NCI-H187 (cell line): Measurements from ENCODE around the gene ZFHX3.

ENCODE experiments used
- DNase-seq, 2 experiments: peaks; one replicate each; lab custom pipeline; 2025; lab: John Stamatoyannopoulos, UW

Gene ZFHX3

DNA sequence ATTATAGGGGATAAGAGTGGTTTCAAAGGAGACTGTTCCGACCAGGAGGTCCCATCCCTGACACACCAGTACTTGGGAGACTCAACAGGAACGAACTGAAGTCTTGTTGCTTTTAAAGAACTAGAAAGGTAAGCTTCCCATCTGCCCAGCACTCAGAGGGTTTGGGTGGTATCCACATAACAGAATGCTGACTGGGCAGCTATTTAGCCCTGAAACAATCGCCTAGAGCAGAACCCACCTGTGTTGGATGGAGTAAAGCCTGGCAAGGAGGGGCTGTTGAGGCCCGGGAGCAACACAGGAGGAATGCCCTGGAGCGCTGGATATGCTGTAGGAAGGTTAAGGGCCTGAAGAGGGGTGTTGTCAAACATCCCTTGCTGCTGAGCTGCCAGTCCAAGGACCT lies 254.9 kb downstream of the ZFHX3 start:
- no peak for DNase-seq

DNA sequence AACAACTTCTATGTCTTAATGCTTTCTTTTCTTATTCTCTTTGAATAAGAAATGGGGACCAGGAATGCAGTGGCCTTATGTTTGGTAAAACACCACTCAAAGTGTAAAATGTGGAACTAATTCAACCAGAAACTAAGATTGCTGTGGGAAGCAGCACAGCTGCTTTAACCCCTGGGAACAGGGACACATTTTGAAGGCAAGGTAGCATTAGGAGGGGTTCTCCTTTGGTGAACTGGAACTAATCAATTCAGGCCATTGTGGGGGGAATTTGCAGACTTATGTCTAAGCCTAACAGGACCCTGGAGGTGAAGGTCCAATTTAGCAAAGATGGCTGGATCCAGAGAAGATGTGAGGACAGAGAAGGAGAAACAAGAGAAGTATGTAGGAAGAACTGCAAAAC lies 256.1 kb downstream of the ZFHX3 start:
- DNase-seq, result no peak

- DNase-seq, result no peak
These were observed 258.0 kb downstream of the ZFHX3 start for GRCh38 chr16:72789921-72790320.

GRCh38 chr16:72789465-72789864 lies 258.5 kb downstream of the ZFHX3 start:
- DNase-seq, result no peak

DNA sequence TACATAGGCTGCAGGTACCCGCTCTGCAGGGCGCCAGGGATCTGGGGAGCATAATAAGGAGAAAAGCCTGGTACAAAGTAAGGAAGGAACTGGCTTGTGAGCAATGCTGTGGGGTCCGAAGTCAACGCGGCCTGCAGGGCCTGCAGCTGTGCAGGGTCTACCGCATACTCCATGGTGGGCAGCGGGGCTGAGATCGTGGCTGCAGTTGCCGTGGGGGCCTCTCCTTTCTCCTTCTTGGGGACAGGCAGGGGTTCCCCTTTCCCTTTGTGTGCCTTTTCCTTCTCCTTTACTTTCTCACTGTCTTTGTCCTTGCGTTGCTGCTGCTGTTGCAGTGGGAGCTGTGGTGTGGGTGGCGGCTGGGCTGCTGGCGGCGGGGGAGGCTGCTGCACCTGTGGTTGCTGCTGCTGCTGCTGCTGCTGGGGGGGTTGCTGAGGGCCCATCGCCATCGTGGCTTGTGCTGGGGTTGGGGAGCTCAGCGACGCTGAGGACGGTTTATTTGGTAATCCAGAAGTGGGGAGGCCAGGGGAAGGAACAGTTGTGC lies 259.6 kb downstream of the ZFHX3 start:
- DNase-seq, result no peak

DNA sequence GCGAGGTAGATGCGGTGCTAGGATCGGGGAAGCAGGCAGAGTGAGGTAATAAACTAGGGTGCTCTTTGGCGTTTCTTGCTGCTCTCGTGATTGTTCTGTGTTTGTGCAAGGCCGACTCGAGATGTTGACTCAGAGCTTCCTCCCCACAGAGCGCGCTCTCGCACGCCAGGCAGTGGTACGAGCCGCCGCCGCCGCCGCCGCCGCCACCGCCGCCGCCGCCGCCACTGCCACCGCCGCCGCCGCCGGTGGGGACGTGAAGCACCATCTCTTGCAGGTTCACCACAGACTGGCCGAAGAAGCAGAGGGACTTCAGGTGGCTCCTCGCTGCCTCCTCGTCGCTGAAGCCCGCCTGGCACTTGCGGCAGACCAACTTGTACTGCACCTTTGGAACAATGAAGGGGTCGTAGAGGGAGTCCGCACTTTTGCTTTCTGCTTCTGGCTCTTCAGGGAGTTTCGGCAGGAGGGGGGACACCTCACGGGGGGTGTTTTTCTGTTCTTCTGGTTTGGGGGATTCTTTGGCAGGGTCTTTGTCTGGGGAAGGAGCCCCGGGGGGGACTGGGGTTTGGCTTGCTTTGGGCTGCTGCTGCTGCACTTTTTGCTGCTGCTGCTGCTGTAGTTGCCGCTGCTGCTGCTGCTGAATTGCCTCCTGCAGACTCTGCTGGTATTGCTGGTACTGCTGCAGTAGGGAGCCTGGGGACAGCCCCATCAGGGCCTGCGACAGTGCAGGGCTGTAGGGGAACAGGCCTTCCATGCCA lies 260.2 kb downstream of the ZFHX3 start:
- no peak for DNase-seq

DNA sequence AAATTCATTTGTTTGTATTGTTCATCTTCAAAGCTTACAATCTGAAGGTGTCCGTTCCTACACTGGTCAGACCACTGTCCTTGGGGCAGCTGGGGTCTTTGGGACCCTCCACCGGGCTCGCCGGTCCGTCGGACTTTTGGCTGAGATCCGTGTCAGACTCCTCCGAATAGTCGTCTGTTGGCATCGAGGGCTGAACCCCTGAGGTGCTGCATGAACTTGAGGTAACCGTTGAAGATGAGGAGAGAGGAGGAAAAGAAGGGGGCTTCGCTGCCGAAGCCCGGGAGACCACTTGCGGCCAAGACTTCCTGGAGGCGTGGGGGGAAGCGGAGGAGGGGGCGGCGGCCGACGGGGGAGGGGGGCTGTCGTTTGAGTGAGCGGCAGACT lies 260.8 kb downstream of the ZFHX3 start:
- DNase-seq, result no peak

GRCh38 chr16:72786606-72787005 lies 261.3 kb downstream of the ZFHX3 start:
- DNase-seq, result no peak

DNA sequence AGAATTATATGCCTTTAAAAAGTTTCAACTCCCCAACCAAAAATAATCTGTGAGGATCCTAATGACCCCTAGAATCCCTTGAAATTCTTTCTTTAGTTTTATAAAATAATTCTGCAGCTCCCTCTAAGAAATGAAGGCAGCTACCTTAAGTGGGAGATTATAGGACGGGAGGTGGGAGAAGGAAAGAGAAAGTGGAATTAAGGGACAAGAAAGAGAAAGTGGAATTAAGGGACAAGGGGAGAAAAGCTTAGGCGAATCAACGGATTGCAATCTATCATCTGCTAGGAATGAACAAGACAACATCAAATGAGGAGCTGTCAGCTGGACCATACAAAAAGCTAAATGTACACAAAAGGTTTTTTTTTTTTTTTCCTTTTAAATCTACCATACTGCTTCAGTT lies 262.0 kb downstream of the ZFHX3 start:
- DNase-seq, result no peak

DNA sequence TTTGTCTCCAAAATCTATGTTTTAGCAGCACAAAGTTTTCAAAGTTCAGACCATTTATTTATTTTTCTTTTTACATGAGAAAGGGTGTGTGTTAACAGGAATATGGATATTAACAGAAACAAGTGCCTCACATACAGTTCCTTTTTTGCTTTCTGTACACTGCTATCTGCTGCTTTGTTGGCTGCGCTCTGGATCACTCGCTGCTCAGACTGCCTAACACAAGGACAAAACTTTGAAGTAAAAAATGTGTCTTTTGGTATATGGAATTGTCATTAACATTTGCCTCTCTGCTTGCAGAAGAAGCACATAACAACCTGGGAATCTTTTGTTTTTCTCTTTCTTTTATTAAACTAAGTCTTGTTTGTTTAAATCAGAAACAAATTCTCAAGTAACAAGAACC lies 262.8 kb downstream of the ZFHX3 start:
- no peak for DNase-seq

GRCh38 chr16:72783716-72784318 lies 264.1 kb downstream of the ZFHX3 start:
- DNase-seq, result no peak

DNA sequence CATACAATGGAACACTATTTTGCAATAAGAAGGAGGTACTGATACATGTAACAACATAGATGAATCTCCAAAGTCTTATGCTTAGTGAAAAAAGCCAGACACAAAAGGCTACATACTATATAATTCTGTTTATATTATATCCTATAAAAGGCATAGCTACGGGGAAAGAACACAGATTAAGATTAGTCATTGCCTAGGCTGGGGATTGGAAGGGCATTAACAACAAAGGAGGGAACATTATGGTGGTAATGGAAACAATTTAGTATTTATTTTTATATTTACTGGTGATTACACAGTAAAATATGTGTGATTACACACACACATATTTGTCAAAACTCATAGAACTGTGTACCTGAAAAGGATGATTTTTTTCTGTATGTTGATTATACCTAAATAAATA lies 278.1 kb downstream of the ZFHX3 start:
- DNase-seq, result no peak

DNA sequence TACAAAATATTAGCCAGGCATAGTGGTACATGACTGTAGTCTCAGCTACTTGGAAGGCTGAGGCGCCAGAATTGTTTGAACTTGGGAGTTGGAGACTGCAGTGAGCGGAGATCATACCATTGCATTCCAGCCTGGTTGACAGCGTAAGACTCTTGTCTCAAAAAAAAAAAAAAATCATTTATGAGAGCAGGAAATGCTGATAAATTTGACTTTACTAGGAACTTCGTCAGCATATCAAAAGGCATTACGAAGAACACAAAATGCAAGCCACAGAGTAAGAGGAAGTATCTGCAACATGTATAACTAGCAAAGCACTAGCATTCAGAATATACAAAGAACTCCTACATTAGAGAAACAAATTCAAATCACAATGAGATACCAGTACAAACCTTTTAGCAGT lies 279.3 kb downstream of the ZFHX3 start:
- DNase-seq, result no peak

GRCh38 chr16:72766506-72766905 lies 281.4 kb downstream of the ZFHX3 start:
- DNase-seq, result no peak

GRCh38 chr16:72764015-72764654 lies 283.8 kb downstream of the ZFHX3 start:
- no peak for DNase-seq

- DNase-seq, result no peak
These were observed 287.3 kb downstream of the ZFHX3 start for GRCh38 chr16:72760581-72760980.

- no peak for DNase-seq
These were observed 294.0 kb downstream of the ZFHX3 start for GRCh38 chr16:72753881-72754280.

DNA sequence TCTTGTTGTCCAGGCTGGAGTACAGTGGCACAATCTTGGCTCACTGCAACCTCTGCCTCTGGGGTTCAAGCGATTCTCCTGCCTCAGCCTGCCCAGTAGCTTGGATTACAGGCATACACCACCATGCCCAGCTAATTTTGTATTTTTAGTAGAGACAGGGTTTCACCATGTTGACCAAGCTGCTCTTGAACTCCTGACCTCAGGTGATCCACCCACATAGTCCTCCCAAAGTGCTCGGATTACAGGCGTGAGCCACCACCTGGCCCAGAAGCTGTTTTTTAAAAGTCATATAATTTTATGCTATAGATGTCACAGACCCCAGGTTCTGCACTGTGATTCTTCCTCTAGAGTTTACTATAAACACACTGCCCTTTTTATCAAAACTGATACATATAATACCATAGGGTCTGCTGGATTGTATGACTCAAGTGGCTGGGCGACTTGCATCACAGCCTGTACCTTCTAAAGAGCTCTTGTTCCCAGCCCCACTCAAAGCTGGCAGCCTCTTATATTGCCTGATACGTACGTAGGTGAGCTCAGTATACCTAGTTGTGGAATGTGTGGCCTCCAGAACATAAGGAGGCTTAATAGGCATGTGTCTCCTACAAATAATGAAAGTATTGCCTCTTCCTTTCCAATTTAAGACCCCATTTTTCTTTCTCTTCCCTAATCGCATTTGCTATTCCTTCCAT lies 295.8 kb downstream of the ZFHX3 start:
- no peak for DNase-seq

- DNase-seq, result no peak
These were observed 296.9 kb downstream of the ZFHX3 start for GRCh38 chr16:72751076-72751475.

DNA sequence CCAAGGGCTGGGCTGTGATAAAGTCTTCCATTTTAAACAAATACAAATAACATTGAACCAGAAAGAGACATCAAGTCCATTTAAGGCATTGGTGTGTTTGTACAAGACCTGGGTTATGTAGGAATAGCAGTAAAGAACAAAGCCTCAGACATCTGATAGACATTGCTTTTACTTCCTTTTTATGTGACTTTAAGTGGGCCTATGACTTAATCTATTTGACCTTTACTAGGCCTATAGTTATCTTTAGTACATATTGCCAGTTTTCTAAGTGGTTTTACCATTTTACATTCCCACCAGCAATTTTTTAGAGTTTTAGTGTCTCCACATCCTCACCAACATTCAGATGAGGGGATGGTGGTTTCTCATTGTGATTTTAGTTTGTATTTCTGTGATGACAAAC lies 298.8 kb downstream of the ZFHX3 start:
- DNase-seq, result no peak

GRCh38 chr16:72744076-72744793 lies 303.7 kb downstream of the ZFHX3 start:
- DNase-seq, result no peak
